Testis (tissue), 3 donors: ENCODE measurements around the gene PNPLA4. TPM values are rescaled to one million over a fixed set of nuclear protein-coding genes. Genes with fewer than 3 reads are reported as not detected.

Experiments
- DNase-seq: peaks from one replicate; pipeline ENCODE4 v3.0.0-alpha.2; 2019
- H3K27ac ChIP-seq, 2 donors: fragments of 200-600 bp; sonication (generic); one replicate each; pipeline ENCODE4 v1.5.1; 2019
- H3K27me3 ChIP-seq: fragments of 200-600 bp; sonication (generic); one replicate; pipeline ENCODE4 v1.5.1; 2019
- H3K36me3 ChIP-seq: fragments of 200-600 bp; sonication (generic); one replicate; pipeline ENCODE4 v1.5.1; 2017; ENCODE audit warnings: low read depth; ENCODE audit errors: missing control alignments
- H3K4me1 ChIP-seq: fragments of 200-600 bp; sonication (generic); one replicate; pipeline ENCODE4 v1.5.1; 2019
- H3K4me3 ChIP-seq, 2 donors: fragments of 200-600 bp; sonication (generic); one replicate each; pipeline ENCODE4 v1.5.1; 2017 to 2019
- H3K9me3 ChIP-seq: fragments of 200-600 bp; sonication (generic); one replicate; pipeline ENCODE4 v1.5.1; 2017
- POLR2A ChIP-seq: fragments of 450-650 bp; IDR thresholded peaks from one replicate; pipeline ENCODE4 v1.6.1; 2017; ENCODE audit warnings: antibody characterized with exemption, mild to moderate bottlenecking, moderate library complexity
- WGBS, 2 donors: methylation state at CpG; one replicate each; pipeline ENCODE4 v1.1.5; 2018; 5-methylcytosine and 5-hydroxymethylcytosine counted together
- intact Hi-C: fragments of 100-400 bp; cut with DNase I; formaldehyde crosslinking; loops from one replicate; pipeline ENCODE4 v1.15.1; 2023; ENCODE audit warnings: low total_unique reads
- polyA plus RNA-seq: library from polyadenylated mRNA; stranded (reverse); fragments of 350-450 nt; fragmentation: Illumina TruSeq; extraction: RNeasy Lipid Tissue Mini Kit (QIAGEN cat#74804); gene quantifications from one replicate; pipeline ENCODE4 v1.2.3, GENCODE V29; 2014; ENCODE audit warnings: low read depth, low replicate concordance; ENCODE audit not compliant: insufficient read depth
- total RNA-seq, 2 donors: library from RNA; depleted of rRNA; stranded (reverse); fragments of >200 nt; gene quantifications; one replicate each; pipeline ENCODE4 v1.2.3, GENCODE V29; 2016
- TF ChIP-seq, protein P1 (sequence below), 3 experiments: fragments of 450-650 bp in 2 of 3; fragments of 200-600 bp in 1 of 3; sonication (generic) in 1 of 3; IDR thresholded peaks; one replicate each; pipeline ENCODE4 v1.5.1; 2016 to 2019; ENCODE audit warnings: antibody characterized with exemption in 3 of 3, mild to moderate bottlenecking in 2 of 3, moderate library complexity in 1 of 3

PNPLA4 gene
- total and polyA plus RNA-seq, 3 donors from 2014 or later: 16.6 to 31.7 (median 20.6) TPM

- no peaks in the 10 kb centered on the region for H3K4me1 ChIP-seq
- H3K27ac ChIP-seq: no peak overlapping the region
- H3K9me3 ChIP-seq: no peaks in the 10 kb centered on the region
- no peak overlapping the region for H3K4me3 ChIP-seq
- WGBS, 2 donors: 20 to 40% methylated on average over 2 to 9 of the region's 9 CpGs
- DNase-seq: peak; percentile 69
- H3K27me3 ChIP-seq: no peaks in the 10 kb centered on the region
- intact Hi-C loops: no loop called here
- TF ChIP-seq POLR2A: no peak
- TF ChIP-seq, protein P1, sequence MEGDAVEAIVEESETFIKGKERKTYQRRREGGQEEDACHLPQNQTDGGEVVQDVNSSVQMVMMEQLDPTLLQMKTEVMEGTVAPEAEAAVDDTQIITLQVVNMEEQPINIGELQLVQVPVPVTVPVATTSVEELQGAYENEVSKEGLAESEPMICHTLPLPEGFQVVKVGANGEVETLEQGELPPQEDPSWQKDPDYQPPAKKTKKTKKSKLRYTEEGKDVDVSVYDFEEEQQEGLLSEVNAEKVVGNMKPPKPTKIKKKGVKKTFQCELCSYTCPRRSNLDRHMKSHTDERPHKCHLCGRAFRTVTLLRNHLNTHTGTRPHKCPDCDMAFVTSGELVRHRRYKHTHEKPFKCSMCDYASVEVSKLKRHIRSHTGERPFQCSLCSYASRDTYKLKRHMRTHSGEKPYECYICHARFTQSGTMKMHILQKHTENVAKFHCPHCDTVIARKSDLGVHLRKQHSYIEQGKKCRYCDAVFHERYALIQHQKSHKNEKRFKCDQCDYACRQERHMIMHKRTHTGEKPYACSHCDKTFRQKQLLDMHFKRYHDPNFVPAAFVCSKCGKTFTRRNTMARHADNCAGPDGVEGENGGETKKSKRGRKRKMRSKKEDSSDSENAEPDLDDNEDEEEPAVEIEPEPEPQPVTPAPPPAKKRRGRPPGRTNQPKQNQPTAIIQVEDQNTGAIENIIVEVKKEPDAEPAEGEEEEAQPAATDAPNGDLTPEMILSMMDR (IDR thresholded peaks at IDR 0.05): no peak
- H3K36me3 ChIP-seq: no peaks in the 10 kb centered on the region
Observed at GRCh38 chrX:7891928-7892327, 35.3 kb downstream of the PNPLA4 start.

DNA sequence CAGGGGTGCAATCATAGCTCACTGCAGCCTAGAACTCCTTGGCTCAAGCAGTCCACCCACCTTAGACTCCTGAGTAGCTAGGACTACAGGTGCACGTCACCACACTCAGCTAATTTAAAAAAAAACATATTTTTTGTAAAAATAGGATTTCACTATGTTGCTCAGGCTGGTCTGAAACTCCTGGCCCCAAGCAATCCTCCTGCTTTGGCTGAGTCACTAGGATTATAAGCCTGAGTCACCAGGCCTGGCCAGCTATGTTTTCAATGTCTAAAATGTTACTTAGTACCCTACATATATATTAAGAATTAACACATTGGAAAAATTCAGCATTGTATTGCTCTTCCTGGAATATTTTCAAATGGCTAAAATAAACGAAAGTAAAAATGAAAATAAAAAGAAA lies 37.5 kb downstream of the PNPLA4 start:
- Histone ChIP-seq H3K27ac (no peak overlapping the region), H3K4me3 (no peak overlapping the region), H3K27me3 (no peaks in the 10 kb centered on the region), H3K9me3 (no peaks in the 10 kb centered on the region), H3K36me3 (no peaks in the 10 kb centered on the region), H3K4me1 (no peaks in the 10 kb centered on the region)
- TF ChIP-seq, protein P1 (IDR thresholded peaks at IDR 0.05): no peak
- TF ChIP-seq POLR2A: no peak
- intact Hi-C loops: no loop called here
- DNase-seq: no peak
- WGBS, 2 donors: 54 to 59% methylated on average over 2 of the region's 2 CpGs

DNA sequence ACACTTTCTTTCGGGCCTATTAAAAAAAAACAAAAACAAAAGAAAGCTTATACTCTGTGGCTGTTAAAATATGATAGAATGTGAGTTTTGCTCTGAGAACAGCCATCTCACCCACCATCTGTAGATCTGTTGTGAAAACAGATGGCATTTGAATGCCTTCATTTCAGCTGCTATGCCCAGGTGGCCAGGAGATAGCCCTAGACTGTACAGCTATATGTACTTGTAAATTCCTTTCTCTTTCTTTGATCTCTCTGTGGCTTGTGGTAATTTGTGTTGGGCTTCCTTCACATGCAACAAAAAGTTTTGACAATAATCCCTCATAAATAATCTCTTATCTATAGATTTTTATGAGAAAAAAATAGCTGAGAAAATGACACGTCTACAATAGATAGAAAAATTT lies 38.1 kb downstream of the PNPLA4 start:
- no peak overlapping the region for H3K4me3 ChIP-seq
- H3K27ac ChIP-seq: no peak overlapping the region
- no peak for TF ChIP-seq POLR2A
- TF ChIP-seq, protein P1 (IDR thresholded peaks at IDR 0.05): no peak
- H3K4me1 ChIP-seq: no peaks in the 10 kb centered on the region
- no peak for DNase-seq
- H3K9me3 ChIP-seq: no peaks in the 10 kb centered on the region
- intact Hi-C loops: no loop called here
- H3K36me3 ChIP-seq: no peaks in the 10 kb centered on the region
- H3K27me3 ChIP-seq: no peaks in the 10 kb centered on the region
- 55 to 73% methylated on average over 2 of the region's 2 CpGs for WGBS, 2 donors

DNA sequence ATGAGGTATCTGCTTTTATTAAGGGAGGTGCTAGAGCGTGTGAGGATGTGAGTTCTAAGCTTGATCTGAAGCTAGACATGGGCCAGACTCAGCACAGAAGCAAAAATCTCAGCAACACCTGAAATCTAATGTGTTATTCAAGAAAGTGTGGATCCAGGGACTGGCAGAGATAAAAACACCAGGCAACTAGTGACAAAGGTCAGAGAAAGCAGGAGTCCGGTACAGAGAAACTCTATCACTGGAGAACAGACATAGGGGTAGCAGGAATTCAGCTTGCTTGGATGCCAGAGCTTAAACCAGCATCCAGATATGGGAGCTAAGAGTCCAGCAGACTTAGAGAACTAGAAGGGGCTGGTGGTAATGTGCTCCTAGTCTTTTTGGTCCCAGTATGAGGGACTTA lies 50.3 kb downstream of the PNPLA4 start:
- no peaks in the 10 kb centered on the region for H3K9me3 ChIP-seq
- no peaks in the 10 kb centered on the region for H3K27me3 ChIP-seq
- H3K36me3 ChIP-seq: no peaks in the 10 kb centered on the region
- TF ChIP-seq POLR2A: no peak
- TF ChIP-seq, protein P1 (IDR thresholded peaks at IDR 0.05): no peak
- no peaks in the 10 kb centered on the region for H3K4me1 ChIP-seq
- no peak overlapping the region for H3K4me3 ChIP-seq
- intact Hi-C loops: no loop called here
- DNase-seq: no peak
- H3K27ac ChIP-seq: no peak overlapping the region
- WGBS, 2 donors: 96 to 100% methylated on average over 2 of the region's 2 CpGs

- no peaks in the 10 kb centered on the region for H3K27me3 ChIP-seq
- H3K4me1 ChIP-seq: no peaks in the 10 kb centered on the region
- H3K9me3 ChIP-seq: no peaks in the 10 kb centered on the region
- no peak overlapping the region for H3K27ac ChIP-seq
- H3K4me3 ChIP-seq: no peak overlapping the region
- 74 to 81% methylated on average over 4 of the region's 4 CpGs for WGBS, 2 donors
- no peak for DNase-seq
- intact Hi-C loops: no loop called here
- no peak for TF ChIP-seq POLR2A
- TF ChIP-seq, protein P1 (IDR thresholded peaks at IDR 0.05): no peak
- no peaks in the 10 kb centered on the region for H3K36me3 ChIP-seq
Observed at GRCh38 chrX:7872042-7872441, 55.2 kb downstream of the PNPLA4 start.
